GM19035 (cell line): ENCODE data around the gene TM4SF18.

ENCODE experiments used
- ATAC-seq: cut with Tn5 transposase; IDR thresholded peaks from one replicate; pipeline ENCODE4 v1.9.1; 2021; ENCODE audit not compliant: unreplicated experiment

The TM4SF18 gene

GRCh38 chr3:149288655-149289054 is 44.8 kb downstream of the TM4SF18 start:
- no peak for ATAC-seq

- no peak for ATAC-seq
These were observed 49.4 kb downstream of the TM4SF18 start for GRCh38 chr3:149284034-149284433.

DNA sequence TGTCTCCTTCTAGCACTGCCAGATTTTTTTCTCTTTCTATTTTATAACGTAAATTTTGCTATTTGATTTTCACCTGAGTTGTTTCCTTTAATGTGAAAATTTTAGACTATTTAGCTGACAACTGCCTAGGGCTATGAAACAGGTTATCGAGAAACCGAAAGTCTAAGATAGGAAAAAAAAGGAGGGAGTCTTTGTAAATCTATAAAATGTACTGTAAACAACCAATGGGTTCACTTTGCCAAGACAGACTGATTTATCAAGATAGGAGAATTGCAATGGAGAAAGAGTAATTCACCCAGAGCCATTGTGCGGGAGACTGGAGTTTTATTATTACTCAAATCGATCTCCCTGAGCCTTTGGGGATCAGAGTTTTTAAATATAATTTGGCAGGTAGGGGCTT is 50.0 kb downstream of the TM4SF18 start:
- ATAC-seq = no peak

DNA sequence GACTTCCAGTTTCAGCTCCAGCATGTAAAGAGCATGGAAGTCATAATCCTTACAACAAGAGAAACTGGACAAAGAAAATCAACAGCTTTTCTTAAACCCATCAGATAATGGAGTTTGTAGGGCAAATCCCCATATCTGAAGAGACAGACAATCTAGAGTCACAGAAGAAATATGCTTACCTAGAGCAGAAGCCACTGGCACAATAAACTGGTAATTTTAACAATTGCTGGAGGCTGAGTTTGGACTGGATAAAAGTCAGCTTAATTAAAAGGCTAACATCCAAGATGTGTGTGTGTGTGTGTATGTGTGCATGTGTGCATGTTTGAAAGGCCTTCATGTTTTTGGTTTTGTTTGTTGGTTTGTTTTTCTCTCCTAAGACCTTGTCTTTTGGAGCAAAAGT is 50.6 kb downstream of the TM4SF18 start:
- no peak for ATAC-seq

DNA sequence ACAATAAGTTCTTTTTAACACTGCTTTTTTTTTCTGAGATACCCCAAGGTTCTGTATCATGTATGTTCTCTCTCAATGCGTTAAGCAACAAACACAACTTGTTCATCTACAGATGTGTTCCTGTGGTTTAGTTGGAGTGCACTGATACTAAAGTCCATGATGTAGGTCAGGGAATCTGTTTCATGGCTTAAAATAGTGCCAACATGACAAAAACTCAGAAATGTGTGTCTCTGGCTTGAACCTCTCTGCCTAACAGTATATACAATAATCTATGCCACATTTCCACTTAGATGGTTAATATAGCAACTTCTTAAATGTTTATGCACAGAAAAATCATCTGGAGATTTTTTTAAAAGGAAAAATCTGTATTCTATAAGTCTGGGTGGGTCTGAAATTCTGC is 51.1 kb downstream of the TM4SF18 start:
- ATAC-seq = no peak

- no peak for ATAC-seq
These were observed 52.6 kb downstream of the TM4SF18 start for GRCh38 chr3:149280671-149281349.

GRCh38 chr3:149278911-149279310 is 54.5 kb downstream of the TM4SF18 start:
- ATAC-seq = no peak

GRCh38 chr3:149277331-149277813 is 56.1 kb downstream of the TM4SF18 start:
- peak; percentile 66 for ATAC-seq

DNA sequence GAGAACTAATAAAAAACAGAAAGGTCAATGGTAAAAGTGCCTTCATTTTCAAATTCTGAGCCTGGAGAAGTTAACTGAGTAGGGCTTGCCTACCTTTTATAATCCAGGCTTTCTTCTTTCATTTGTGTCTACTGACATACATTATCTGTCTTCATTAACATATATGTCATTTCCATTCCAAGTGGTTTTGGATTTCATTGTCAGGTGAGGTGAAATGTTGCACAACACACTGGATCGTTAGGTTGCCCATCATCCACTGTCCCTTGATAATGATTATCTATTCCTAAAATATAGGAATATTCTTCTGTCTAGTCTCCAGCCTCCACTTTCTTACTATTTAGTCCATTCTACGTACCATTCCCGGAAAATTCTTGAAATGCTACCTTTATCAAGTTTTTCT is 56.8 kb downstream of the TM4SF18 start:
- no peak for ATAC-seq

GRCh38 chr3:149274220-149274619 is 59.2 kb downstream of the TM4SF18 start:
- ATAC-seq = no peak

DNA sequence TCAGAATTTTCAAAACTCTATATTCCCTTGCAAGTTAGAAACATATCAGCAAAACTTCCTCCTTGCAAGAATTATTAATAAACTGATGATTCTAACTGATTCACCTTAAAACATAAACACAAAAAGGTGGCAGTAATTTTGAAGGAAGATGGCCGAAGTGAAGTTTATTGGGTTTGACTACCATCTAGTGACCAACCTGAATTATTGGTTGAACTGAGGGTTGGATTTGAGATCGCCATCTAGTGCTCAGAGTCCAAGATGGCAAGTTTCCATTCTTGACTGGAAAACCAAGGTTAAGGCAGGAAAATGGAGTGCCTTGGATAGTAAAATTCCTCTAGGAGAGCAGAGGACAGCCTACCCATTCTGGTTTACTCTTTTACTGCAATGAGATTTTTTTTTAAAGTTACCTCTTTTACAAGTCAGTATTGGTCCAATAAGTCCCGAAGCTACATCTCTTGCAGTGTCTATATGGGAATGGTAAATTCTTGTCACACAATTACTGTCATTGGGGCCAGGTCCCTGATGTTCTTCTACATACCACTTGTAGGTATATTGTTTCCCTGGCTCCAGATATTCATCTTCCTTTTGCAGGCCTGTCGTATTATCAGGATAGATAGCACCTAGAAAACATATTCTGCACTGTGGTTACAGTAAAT is 60.2 kb downstream of the TM4SF18 start:
- ATAC-seq = no peak

- ATAC-seq = no peak
These were observed 61.8 kb downstream of the TM4SF18 start for GRCh38 chr3:149271669-149272068.

GRCh38 chr3:149270180-149270579 is 63.3 kb downstream of the TM4SF18 start:
- no peak for ATAC-seq

GRCh38 chr3:149269687-149270086 is 63.7 kb downstream of the TM4SF18 start:
- no peak for ATAC-seq
